MM.1S (cell line): ENCODE data around the gene CYTIP.
A peak's percentile ranks its signal among the peaks of the same experiment; 100 is the strongest.

Experiments used
- DNase-seq: peaks from one replicate; pipeline ENCODE4 v3.0.0-alpha.2; 2015
- H2AFZ ChIP-seq: fragments of 300-600 bp; sonication (generic); 2 replicates; pipeline ENCODE4 v1.6.0; 2016; ENCODE audit warnings: antibody characterized with exemption, low read length
- H3F3A ChIP-seq: fragments of 300-600 bp; sonication (generic); 2 replicates; pipeline ENCODE4 v1.6.1; 2016; ENCODE audit warnings: mild to moderate bottlenecking, antibody characterized with exemption, low read length, moderate library complexity, mixed read lengths; ENCODE audit not compliant: insufficient read depth
- H3K27ac ChIP-seq: fragments of 300-600 bp; sonication (generic); 2 replicates; pipeline ENCODE4 v1.5.1; 2016; ENCODE audit warnings: mild to moderate bottlenecking, low read length
- H3K27me3 ChIP-seq: fragments of 300-600 bp; sonication (generic); replicated peaks from 2 replicates; pipeline ENCODE4 v1.6.0; 2016; ENCODE audit warnings: low read length; ENCODE audit not compliant: insufficient read depth
- H3K36me3 ChIP-seq: fragments of 300-600 bp; sonication (generic); replicated peaks from 2 replicates; pipeline ENCODE4 v1.6.1; 2016; ENCODE audit warnings: mild to moderate bottlenecking, low read length, mixed read lengths; ENCODE audit not compliant: insufficient read depth
- H3K4me1 ChIP-seq: fragments of 300-600 bp; sonication (generic); 2 replicates; pipeline ENCODE4 v1.6.1; 2016; ENCODE audit warnings: low read length, mixed read lengths
- H3K4me2 ChIP-seq: fragments of 300-600 bp; sonication (generic); 2 replicates; pipeline ENCODE4 v1.6.0; 2016; ENCODE audit warnings: low read depth, low read length
- H3K4me3 ChIP-seq: fragments of 300-600 bp; sonication (generic); 2 replicates; pipeline ENCODE4 v1.5.1; 2016; ENCODE audit warnings: low read length, mixed read lengths
- H3K79me2 ChIP-seq: fragments of 300-600 bp; sonication (generic); 2 replicates; pipeline ENCODE4 v1.6.1; 2016; ENCODE audit warnings: mixed run types, low read length, mixed read lengths
- H3K9ac ChIP-seq: fragments of 300-600 bp; sonication (generic); 2 replicates; pipeline ENCODE4 v1.6.1; 2016; ENCODE audit warnings: low read length, mixed read lengths
- H3K9me2 ChIP-seq: fragments of 300-600 bp; sonication (generic); replicated peaks from 2 replicates; pipeline ENCODE4 v1.6.1; 2016; ENCODE audit warnings: mild to moderate bottlenecking, low read length, mixed read lengths; ENCODE audit not compliant: insufficient read depth
- H3K9me3 ChIP-seq: fragments of 300-600 bp; sonication (generic); replicated peaks from 2 replicates; pipeline ENCODE4 v1.6.1; 2016; ENCODE audit warnings: mild to moderate bottlenecking, low read length, mixed read lengths; ENCODE audit not compliant: insufficient read depth
- H4K20me1 ChIP-seq: fragments of 300-600 bp; sonication (generic); 2 replicates; pipeline ENCODE4 v1.6.1; 2016; ENCODE audit warnings: mild to moderate bottlenecking, low read length, moderate library complexity, mixed read lengths; ENCODE audit not compliant: insufficient read depth
- CTCF ChIP-seq: fragments of 300-600 bp; sonication (generic); IDR thresholded peaks from 2 replicates; pipeline ENCODE4 v1.5.1; 2016; ENCODE audit warnings: antibody characterized with exemption, low read length, mixed read lengths
- EZH2 ChIP-seq: fragments of 300-600 bp; sonication (generic); optimal IDR thresholded peaks from 2 replicates; pipeline ENCODE3; 2017; ENCODE audit warnings: low read depth, mild to moderate bottlenecking, antibody characterized with exemption, low read length, mixed read lengths
- EZH2phosphoT487 ChIP-seq: fragments of 300-600 bp; sonication (generic); IDR thresholded peaks from 2 replicates; pipeline ENCODE4 v1.6.1; 2018; ENCODE audit warnings: antibody characterized with exemption, low read length

Gene CYTIP

GRCh38 chr2:157443090-157443489 is 799 bp downstream of the CYTIP start:
- peak overlapping the region; percentile 91 for H3K4me3 ChIP-seq
- H3K79me2 ChIP-seq: peaks cover 81% of the 10 kb centered on the region
- H3K9me2 ChIP-seq: no peaks in the 10 kb centered on the region
- peak overlapping the region; percentile 97 for H3K27ac ChIP-seq
- H3K4me1 ChIP-seq: peaks cover 8% of the 10 kb centered on the region
- H3K27me3 ChIP-seq: no peaks in the 10 kb centered on the region
- H2AFZ ChIP-seq: no peak overlapping the region
- 0 out of 2 replicates have a peak, but pooled peaks cover 4% of the 10 kb centered on the region for H3K36me3 ChIP-seq
- TF ChIP-seq EZH2: no peak
- TF ChIP-seq EZH2phosphoT487: no peak
- TF ChIP-seq CTCF: no peak
- peak; percentile 58 for DNase-seq
- H3K9ac ChIP-seq: peak overlapping the region; percentile 94
- H3K4me2 ChIP-seq: peak overlapping the region; percentile 97; the same call in 1 of the 2 replicates
- no peaks in the 10 kb centered on the region for H4K20me1 ChIP-seq
- peaks cover 63% of the 10 kb centered on the region for H3F3A ChIP-seq
- no peaks in the 10 kb centered on the region for H3K9me3 ChIP-seq

- H3K79me2 ChIP-seq: peaks cover 86% of the 10 kb centered on the region
- no peaks in the 10 kb centered on the region for H3K27me3 ChIP-seq
- H3K36me3 ChIP-seq: 0 out of 2 replicates have a peak, but pooled peaks cover 4% of the 10 kb centered on the region
- no peak overlapping the region for H2AFZ ChIP-seq
- H3K9me3 ChIP-seq: no peaks in the 10 kb centered on the region
- peaks cover 8% of the 10 kb centered on the region for H3K4me1 ChIP-seq
- peak overlapping the region; percentile 97 for H3K27ac ChIP-seq
- TF ChIP-seq CTCF (no peak), EZH2phosphoT487 (no peak), EZH2 (no peak)
- peak overlapping the region; percentile 91 for H3K4me3 ChIP-seq
- DNase-seq: peak; percentile 30
- peaks cover 63% of the 10 kb centered on the region for H3F3A ChIP-seq
- peak overlapping the region; percentile 94 for H3K9ac ChIP-seq
- no peaks in the 10 kb centered on the region for H3K9me2 ChIP-seq
- peak overlapping the region; percentile 97 for H3K4me2 ChIP-seq
- peaks cover 4% of the 10 kb centered on the region; the same call in 1 of the 2 replicates for H4K20me1 ChIP-seq
Observed at GRCh38 chr2:157442636-157443035, 1.3 kb downstream of the CYTIP start.

- Histone ChIP-seq H3K4me1 (peaks cover 8% of the 10 kb centered on the region), H3K27me3 (no peaks in the 10 kb centered on the region), H3K27ac (peak overlapping the region; percentile 97), H3K4me3 (peak overlapping the region; percentile 91), H3F3A (peaks cover 63% of the 10 kb centered on the region), H2AFZ (no peak overlapping the region), H3K9ac (peak overlapping the region; percentile 94), H3K36me3 (0 out of 2 replicates have a peak, but pooled peaks cover 4% of the 10 kb centered on the region), H3K9me3 (no peaks in the 10 kb centered on the region), H3K9me2 (no peaks in the 10 kb centered on the region), H3K4me2 (peak overlapping the region; percentile 97), H4K20me1 (peaks cover 7% of the 10 kb centered on the region; the same call in 1 of the 2 replicates), H3K79me2 (peaks cover 90% of the 10 kb centered on the region)
- TF ChIP-seq EZH2phosphoT487 (no peak), CTCF (no peak), EZH2 (no peak)
- peak; percentile 25 for DNase-seq
Observed at GRCh38 chr2:157442191-157442590, 1.7 kb downstream of the CYTIP start.
